Activated naive CD8-positive, alpha-beta T cell treated with anti-CD3 and anti-CD28 coated beads for 36 hours (primary cell): ENCODE measurements around the gene SPOCK1. TPM values are rescaled to one million over a fixed set of nuclear protein-coding genes. Genes with fewer than 3 reads are reported as not detected.
"Not testable (repeated sequence)": the region's sequence is repeated elsewhere in the genome, so short reads cannot be mapped to it uniquely, and the experiment has no call there.

Experiments used
- DNase-seq: peaks from one replicate; pipeline ENCODE4 v3.0.0; 2021
- H3K27ac Mint-ChIP-seq: one replicate; pipeline ENCODE4 v1.8.0; 2022; ENCODE audit warnings: mild to moderate bottlenecking, moderate library complexity, mixed read lengths
- H3K27me3 Mint-ChIP-seq: one replicate; pipeline ENCODE4 v1.8.0; 2022; ENCODE audit warnings: mild to moderate bottlenecking, mixed read lengths
- H3K36me3 Mint-ChIP-seq: one replicate; pipeline ENCODE4 v1.8.0; 2021; ENCODE audit warnings: mild to moderate bottlenecking, mixed read lengths
- H3K4me1 Mint-ChIP-seq: one replicate; pipeline ENCODE4 v1.8.0; 2021; ENCODE audit warnings: mixed read lengths
- H3K4me3 Mint-ChIP-seq: one replicate; pipeline ENCODE4 v1.8.0; 2022; ENCODE audit warnings: mild to moderate bottlenecking, moderate library complexity, mixed read lengths
- H3K9me3 Mint-ChIP-seq: one replicate; pipeline ENCODE4 v1.8.0; 2022; ENCODE audit warnings: mixed read lengths
- total RNA-seq, 2 experiments: library from RNA; stranded (reverse); gene quantifications; one replicate each; pipeline ENCODE4 v1.2.3, GENCODE V29; 2021

The SPOCK1 gene
- total RNA-seq, 2 experiments from 2014 or later: 0.12 TPM; not detected in 1

GRCh38 chr5:136954142-136954541 lies 545.0 kb downstream of the SPOCK1 start:
- not testable (repeated sequence) for H3K4me1 Mint-ChIP-seq, H3K27me3 Mint-ChIP-seq, H3K36me3 Mint-ChIP-seq, H3K4me3 Mint-ChIP-seq, H3K9me3 Mint-ChIP-seq, DNase-seq, H3K27ac Mint-ChIP-seq

DNA sequence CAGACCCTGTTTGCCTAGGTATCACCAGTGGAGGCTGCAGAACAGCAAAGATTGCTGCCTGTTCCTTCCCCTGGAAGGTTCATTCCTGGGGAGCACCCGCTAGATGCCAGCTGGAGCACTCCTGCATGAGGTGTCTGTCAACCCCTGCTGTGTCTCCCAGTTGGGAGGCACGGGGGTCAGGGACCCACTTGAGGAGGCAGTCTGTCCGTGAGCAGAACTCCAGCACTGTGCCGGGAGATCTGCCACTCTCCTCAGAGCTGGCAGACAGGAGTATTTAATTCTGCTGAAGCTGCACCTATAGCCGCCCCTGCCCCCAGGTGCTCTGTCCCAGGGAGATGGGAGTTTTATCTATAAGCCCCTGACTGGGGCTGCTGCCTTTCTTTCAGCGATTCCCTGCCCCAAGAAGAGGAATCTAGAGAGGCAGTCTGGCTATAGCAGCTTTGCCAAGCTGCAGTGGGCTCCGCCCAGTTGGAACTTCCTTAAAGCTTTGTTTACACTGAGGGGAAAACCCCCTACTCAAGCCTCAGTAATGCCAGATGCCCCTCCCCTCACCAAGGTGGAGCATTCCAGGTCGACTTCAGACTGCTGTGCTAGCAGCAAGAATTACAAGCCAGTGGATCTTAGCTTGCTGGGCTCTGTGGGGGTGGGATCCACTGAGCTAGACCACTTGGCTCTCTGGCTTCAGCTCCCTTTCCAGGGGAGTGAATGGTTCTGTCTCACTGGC lies 545.6 kb downstream of the SPOCK1 start:
- H3K36me3 Mint-ChIP-seq, DNase-seq, H3K27me3 Mint-ChIP-seq, H3K27ac Mint-ChIP-seq, H3K4me3 Mint-ChIP-seq, H3K4me1 Mint-ChIP-seq: not testable (repeated sequence)
- H3K9me3 Mint-ChIP-seq: peaks cover 12% of the 10 kb centered on the region

GRCh38 chr5:136927571-136927970 lies 571.6 kb downstream of the SPOCK1 start:
- H3K4me3 Mint-ChIP-seq: no peak overlapping the region
- H3K27me3 Mint-ChIP-seq: no peaks in the 10 kb centered on the region
- H3K9me3 Mint-ChIP-seq: peaks cover 9% of the 10 kb centered on the region
- no peaks in the 10 kb centered on the region for H3K4me1 Mint-ChIP-seq
- H3K36me3 Mint-ChIP-seq: no peaks in the 10 kb centered on the region
- H3K27ac Mint-ChIP-seq: no peak overlapping the region
- no peak for DNase-seq

DNA sequence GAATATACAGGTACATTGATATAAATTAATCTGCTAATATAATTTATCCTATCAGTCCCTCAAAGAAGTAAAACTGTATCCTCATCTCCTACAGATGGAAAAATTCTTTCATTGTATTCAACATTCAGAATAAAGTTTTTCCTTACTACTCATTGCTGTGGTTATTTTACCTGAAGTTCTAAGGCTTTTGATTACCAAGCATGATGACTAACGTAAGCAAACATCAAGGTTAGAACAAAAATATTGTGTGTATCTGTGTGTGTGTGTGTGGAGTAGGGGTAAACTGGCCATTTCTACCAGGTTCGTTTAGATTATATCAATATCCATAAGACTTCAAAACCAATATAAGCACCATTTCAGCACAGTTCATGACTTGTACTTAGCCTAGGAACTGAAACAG lies 573.1 kb downstream of the SPOCK1 start:
- Mint-ChIP-seq H3K4me3 (no peak overlapping the region), H3K4me1 (no peaks in the 10 kb centered on the region), H3K27me3 (no peaks in the 10 kb centered on the region), H3K27ac (no peak overlapping the region), H3K36me3 (no peaks in the 10 kb centered on the region), H3K9me3 (peaks cover 10% of the 10 kb centered on the region)
- DNase-seq: no peak

Other genes with a start within 250 kb of the SPOCK1 start
- 10 to 100 TPM in 1 of 2 experiments, 1 to 10 TPM in 1; 9.2 to 10.8 TPM for gene KLHL3, start 236.8 kb upstream of the SPOCK1 start, total RNA-seq